AG10803 (cell line): ENCODE measurements around the gene DCTN3.

Experiments used
- DNase-seq: peaks from one replicate; pipeline ENCODE4 v3.0.0; 2010; ENCODE audit warnings: low read depth
- H3K4me3 ChIP-seq: 2 replicates; pipeline ENCODE4 v1.5.1; 2011; ENCODE audit warnings: mild to moderate bottlenecking, low read length, control low read depth
- TF ChIP-seq, protein P1 (sequence below): conservative IDR thresholded peaks from 2 replicates; pipeline ENCODE4 v1.5.1; 2011; ENCODE audit warnings: mild to moderate bottlenecking, low read length, control low read depth, inconsistent platforms

DCTN3 gene

DNA sequence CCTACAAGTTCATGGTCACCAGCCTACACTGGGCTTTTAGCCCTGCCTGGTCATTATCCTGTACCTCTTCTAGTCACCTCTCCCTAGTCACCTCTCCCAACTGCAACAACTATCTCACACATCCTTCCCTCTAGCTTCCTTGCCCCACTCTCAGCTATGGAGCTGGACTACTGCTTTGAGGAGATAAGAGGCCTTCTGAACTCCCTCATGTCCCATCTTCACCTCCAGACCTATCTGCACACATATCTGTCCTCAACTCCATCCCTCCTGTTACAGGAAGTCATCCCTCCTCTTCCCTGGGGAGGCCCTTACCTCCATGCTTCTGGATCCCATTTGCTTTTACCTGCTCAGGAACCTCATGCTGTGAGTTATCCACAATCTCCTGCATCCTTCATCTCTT lies 14.1 kb downstream of the DCTN3 start:
- no peak overlapping the region for H3K4me3 ChIP-seq
- TF ChIP-seq, protein P1, sequence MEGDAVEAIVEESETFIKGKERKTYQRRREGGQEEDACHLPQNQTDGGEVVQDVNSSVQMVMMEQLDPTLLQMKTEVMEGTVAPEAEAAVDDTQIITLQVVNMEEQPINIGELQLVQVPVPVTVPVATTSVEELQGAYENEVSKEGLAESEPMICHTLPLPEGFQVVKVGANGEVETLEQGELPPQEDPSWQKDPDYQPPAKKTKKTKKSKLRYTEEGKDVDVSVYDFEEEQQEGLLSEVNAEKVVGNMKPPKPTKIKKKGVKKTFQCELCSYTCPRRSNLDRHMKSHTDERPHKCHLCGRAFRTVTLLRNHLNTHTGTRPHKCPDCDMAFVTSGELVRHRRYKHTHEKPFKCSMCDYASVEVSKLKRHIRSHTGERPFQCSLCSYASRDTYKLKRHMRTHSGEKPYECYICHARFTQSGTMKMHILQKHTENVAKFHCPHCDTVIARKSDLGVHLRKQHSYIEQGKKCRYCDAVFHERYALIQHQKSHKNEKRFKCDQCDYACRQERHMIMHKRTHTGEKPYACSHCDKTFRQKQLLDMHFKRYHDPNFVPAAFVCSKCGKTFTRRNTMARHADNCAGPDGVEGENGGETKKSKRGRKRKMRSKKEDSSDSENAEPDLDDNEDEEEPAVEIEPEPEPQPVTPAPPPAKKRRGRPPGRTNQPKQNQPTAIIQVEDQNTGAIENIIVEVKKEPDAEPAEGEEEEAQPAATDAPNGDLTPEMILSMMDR = no peak
- no peak for DNase-seq

DNA sequence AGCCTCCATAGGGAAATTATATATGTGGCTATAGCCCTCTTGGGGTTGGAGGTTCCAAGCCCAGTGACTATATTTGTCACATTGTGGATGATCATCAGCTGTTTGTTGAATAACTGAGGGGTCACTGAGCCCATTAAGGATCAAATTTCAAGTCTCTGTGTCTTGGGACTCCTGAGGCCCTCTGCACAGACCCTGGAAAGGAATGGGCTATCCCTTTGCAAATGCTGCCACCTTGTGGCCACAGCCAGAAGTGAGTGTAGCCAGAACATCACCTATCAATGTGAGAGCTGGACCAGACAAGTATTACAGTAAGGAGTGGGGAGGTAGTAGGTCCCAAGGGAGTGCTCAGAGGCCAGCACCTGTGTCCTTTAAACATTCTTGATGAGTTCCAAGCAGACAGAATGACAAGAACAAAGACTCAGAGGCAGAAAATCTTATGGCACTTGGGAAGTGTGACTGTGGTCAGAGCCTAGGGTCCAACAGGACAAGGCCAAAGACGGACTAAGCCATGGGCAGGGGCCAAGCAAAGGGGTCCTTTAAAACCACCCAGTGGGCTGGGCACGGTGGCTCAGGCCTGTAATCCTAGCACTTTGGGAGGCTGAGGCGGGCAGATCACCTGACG lies 16.6 kb downstream of the DCTN3 start:
- TF ChIP-seq, protein P1 = peak; percentile 97
- no peak overlapping the region for H3K4me3 ChIP-seq
- DNase-seq = peak; percentile 51

DNA sequence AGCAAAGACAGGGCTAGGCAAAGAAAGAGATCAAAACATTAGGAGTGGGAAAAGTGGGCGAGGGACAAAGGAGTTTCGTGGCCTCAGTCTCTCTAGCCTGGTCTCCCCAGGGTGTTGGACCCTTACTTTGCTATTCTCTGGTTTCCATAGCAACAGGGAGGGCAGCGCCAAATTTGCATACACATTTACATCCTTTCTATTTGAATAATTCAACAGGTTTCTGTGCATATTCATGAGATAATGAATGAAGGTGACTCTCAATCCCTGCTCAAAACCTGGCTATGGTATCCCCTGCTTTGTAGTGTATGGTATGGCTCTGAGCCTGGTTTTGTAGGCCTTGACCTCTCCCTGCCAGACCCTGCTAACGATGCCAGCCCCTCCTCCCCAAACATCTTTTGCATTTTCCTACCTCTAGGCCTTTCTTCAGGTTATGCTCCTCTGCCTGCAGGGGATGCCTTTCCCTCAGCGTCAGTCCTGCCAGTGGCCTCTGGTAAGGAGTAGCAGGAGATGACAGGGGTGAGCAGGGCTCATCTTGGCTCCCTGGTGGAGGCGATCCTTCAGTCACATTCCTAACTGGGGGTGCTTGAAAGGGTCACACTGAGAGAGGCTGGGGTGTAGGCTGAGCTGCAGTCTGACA lies 18.2 kb downstream of the DCTN3 start:
- no peak for DNase-seq
- H3K4me3 ChIP-seq = no peak overlapping the region
- TF ChIP-seq, protein P1 = no peak

DNA sequence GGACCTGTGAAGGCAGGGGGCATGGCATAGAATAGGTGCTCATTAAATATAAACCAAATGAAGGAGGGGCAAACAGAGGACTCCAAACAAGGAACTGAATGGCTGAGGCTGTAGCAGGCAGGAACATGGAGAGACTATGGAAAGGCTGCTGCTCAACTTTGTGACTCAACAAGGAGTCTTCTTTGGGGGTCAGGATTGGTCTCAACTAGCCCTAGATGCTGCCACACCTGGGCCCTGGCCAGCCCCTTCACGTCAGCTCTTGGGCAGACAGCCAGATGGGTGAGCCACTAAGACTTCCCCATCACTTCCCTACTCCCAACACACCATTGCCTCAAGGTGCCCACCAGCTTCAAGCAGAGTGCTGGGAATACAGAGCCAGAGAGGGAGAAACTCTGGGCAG lies 19.4 kb downstream of the DCTN3 start:
- no peak for DNase-seq
- TF ChIP-seq, protein P1 = no peak
- no peak overlapping the region for H3K4me3 ChIP-seq

DNA sequence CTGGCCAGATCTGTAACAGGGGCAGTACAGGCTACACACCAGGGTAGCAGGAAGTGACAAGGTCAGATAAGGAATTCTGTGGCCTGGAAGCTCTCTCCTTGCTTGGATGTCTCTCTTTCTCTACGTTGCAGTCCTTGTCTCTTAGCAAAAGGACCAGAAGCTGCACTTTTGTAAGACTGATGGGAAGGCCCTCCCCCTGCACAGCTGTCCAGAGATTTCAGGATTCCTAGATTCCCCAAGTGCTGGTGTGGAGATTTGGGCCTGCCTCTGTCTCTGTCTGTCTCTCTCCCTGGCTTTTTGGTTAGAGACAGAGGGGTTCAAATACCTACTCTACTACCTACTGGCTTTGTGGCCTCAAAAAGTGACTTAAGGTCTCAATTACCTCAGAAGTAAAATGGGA lies 20.7 kb downstream of the DCTN3 start:
- no peak for DNase-seq
- TF ChIP-seq, protein P1 = no peak
- no peak overlapping the region for H3K4me3 ChIP-seq

DNA sequence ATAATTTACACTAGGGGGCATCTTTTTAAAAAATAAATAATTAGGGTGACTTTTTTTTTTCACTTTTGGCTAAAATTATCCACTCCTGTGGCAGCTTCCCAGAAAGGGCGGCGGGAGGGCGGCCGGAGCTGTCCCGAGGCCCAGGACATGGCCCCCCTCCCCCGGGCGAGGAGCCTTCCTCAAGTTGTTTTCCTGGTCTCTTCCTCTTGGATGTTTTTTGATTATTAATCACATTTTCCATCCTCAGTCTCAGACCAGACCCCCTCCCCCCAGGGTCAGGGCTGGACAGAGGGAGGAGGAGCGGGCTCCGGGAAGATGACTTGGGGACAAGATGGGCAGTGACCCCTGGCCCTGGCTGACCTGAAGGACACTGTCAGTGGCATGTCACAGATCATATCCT lies 26.1 kb downstream of the DCTN3 start:
- no peak overlapping the region for H3K4me3 ChIP-seq
- DNase-seq = no peak
- TF ChIP-seq, protein P1 = no peak

DNA sequence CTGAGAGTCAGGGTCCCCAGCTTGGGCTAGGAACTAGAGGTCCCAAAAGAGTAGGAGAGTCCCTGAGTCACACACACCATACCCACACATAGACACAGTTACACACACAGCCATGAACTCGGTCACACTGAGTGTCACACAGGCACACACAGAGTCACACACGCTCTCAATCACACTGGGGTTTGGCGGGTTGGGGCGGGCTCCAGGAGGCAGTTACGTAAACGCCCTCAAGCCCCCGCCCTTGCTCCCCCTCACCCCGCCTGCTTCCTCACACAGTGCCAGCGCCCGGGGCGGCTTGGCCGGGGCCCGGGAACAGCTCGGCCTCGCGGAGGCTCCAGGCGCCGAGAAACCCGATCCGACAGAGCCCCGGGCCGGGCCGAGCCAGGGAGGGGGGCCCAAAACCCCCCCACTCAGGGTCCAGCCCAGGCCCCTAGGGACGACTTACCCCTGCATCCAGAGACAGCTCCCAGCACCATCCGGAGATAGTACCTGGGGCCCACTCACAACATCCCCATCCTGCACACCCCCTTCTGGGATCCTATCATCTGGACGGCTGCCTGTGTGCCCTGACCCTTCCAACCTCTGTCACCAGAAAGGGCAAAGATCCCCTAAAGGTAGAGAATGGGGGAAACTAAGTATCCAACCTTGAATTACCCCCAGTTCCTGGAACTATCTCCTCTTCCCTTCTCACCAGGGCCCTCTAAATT lies 27.2 kb downstream of the DCTN3 start:
- no peak overlapping the region for H3K4me3 ChIP-seq
- no peak for DNase-seq
- TF ChIP-seq, protein P1 = no peak
